Right lobe of liver (tissue), 6 donors: ENCODE results near the gene ARMC9. TPM values are rescaled to one million over a fixed set of nuclear protein-coding genes. Genes with fewer than 3 reads are reported as not detected.
A peak's percentile ranks its signal among the peaks of the same experiment; 100 is the strongest.

Source experiments
- ATAC-seq, 4 donors: fragments of 200-7000 bp; cut with Tn5 transposase; one replicate each; pipeline ENCODE4 v1.9.1; 2020; ENCODE audit warnings: mild to moderate bottlenecking in 4 of 4, moderate library complexity in 4 of 4
- DNase-seq, 3 donors: peaks; one replicate each; pipeline ENCODE4 v3.0.0-alpha.2; 2020
- H3K27ac ChIP-seq, 3 donors: fragments of 200-600 bp; one replicate each; pipeline ENCODE4 v1.8.0; 2022
- H3K27me3 ChIP-seq, 2 donors: fragments of 200-600 bp; one replicate each; pipeline ENCODE4 v1.8.0; 2022
- H3K36me3 ChIP-seq, 4 donors: fragments of 200-600 bp; sonication (generic) in 1 of 4; one replicate each; pipeline versions ENCODE4 v1.5.1 to v1.8.0; 2017 to 2022; ENCODE audit warnings: control low read depth in 1 of 4
- H3K4me1 ChIP-seq, 4 donors: fragments of 200-600 bp; sonication (generic) in 1 of 4; one replicate each; pipeline versions ENCODE4 v1.5.1 to v1.8.0; 2017 to 2022; ENCODE audit warnings: control low read depth in 1 of 4
- H3K4me3 ChIP-seq, 3 donors: fragments of 200-600 bp; one replicate each; pipeline ENCODE4 v1.8.0; 2022
- H3K9me3 ChIP-seq, 4 donors: fragments of 200-600 bp; sonication (generic) in 1 of 4; one replicate each; pipeline versions ENCODE4 v1.5.1 to v1.8.0; 2017 to 2022; ENCODE audit warnings: control low read depth in 1 of 4
- CTCF ChIP-seq, 4 donors: fragments of 200-600 bp in 3 of 4; fragments of 450-650 bp in 1 of 4; IDR thresholded peaks; one replicate each; pipeline versions ENCODE4 v1.5.1 to v1.8.0; 2016 to 2022; ENCODE audit warnings: antibody characterized with exemption in 4 of 4, mild to moderate bottlenecking in 2 of 4
- POLR2A ChIP-seq: fragments of 450-650 bp; IDR thresholded peaks from one replicate; pipeline ENCODE4 v1.6.1; 2017; ENCODE audit warnings: antibody characterized with exemption, mild to moderate bottlenecking
- WGBS: methylation state at CpG from one replicate; pipeline ENCODE4 v1.1.6; 2018; ENCODE audit warnings: low coverage, low lambda C conversion rate; ENCODE audit not compliant: insufficient coverage; ENCODE audit errors: missing lambda C conversion rate; 5-methylcytosine and 5-hydroxymethylcytosine counted together
- intact Hi-C, 2 donors: fragments of 100-400 bp; cut with DNase I; formaldehyde crosslinking; loops; one replicate each; pipeline versions ENCODE4 v1.11.2 to v1.14.1; 2022
- total RNA-seq, 6 experiments: library from RNA; depleted of rRNA in 2 of 6; stranded (reverse); fragments of >200 nt in 2 of 6; fragmentation: NEBNext Ultra II Directional in 3 of 6; extraction: Animal tissue kit (Norgen Biotek cat#: 25700) in 3 of 6; gene quantifications; one replicate each; pipeline versions ENCODE4 v1.1.0 to v1.2.4, GENCODE V29; 2016 to 2023
- donor health status: DM: no; HTN: yes; CAD: no.
- donor health status: DM: no; HTN: no; CAD: no.
- donor health status: DM: no; HTN: no; CAD: no.
- donor health status: DM: no; HTN: yes; CAD: no.
- donor health status: DM: no; HTN: yes; CAD: no.

Gene ARMC9
- total RNA-seq, 6 experiments from 2014 or later: 1.5 to 7.7 (median 2.4) TPM

- DNase-seq (no peak), ATAC-seq (no peak)
- no peak for TF ChIP-seq CTCF (IDR thresholded peaks at IDR 0.05)
- Histone ChIP-seq H3K4me1 (peaks cover 0 to 14% (median 0%) of the 10 kb centered on the region in 4 donors), H3K27ac (no peak overlapping the region), H3K4me3 (no peak overlapping the region), H3K27me3 (no peaks in the 10 kb centered on the region), H3K9me3 (no peaks in the 10 kb centered on the region), H3K36me3 (no peaks in the 10 kb centered on the region)
- WGBS: 52% methylated on average over 2 of the region's 5 CpGs
- intact Hi-C loops: loop anchor here in 1 of 2 donors (10.0 kb wide), 1 partner anchor 115 kb away; no protein-coding TSS in a partner anchor
Observed at GRCh38 chr2:231409776-231410175, 211.3 kb downstream of the ARMC9 start.

- no peaks in the 10 kb centered on the region for H3K9me3 ChIP-seq
- peak in 2 of 4 donors; percentile 12 to 27 for TF ChIP-seq CTCF (IDR thresholded peaks at IDR 0.05)
- TF ChIP-seq POLR2A: no peak
- intact Hi-C loops: no loop called here
- no peak for DNase-seq
- no peaks in the 10 kb centered on the region for H3K36me3 ChIP-seq
- ATAC-seq: no peak
- no peak overlapping the region for H3K4me3 ChIP-seq
- peaks cover 0 to 14% (median 0%) of the 10 kb centered on the region in 4 donors for H3K4me1 ChIP-seq
- 53% methylated on average over 3 of the region's 6 CpGs for WGBS
- H3K27ac ChIP-seq: no peak overlapping the region
- no peaks in the 10 kb centered on the region for H3K27me3 ChIP-seq
Observed at GRCh38 chr2:231410293-231411004, 212.0 kb downstream of the ARMC9 start.

GRCh38 chr2:231411237-231411636 lies 212.8 kb downstream of the ARMC9 start:
- H3K9me3 ChIP-seq: no peaks in the 10 kb centered on the region
- H3K4me3 ChIP-seq: no peak overlapping the region
- DNase-seq (no peak), ATAC-seq (no peak)
- no peak overlapping the region for H3K27ac ChIP-seq
- WGBS: 73% methylated on average over 3 of the region's 3 CpGs
- no peaks in the 10 kb centered on the region for H3K27me3 ChIP-seq
- TF ChIP-seq POLR2A: no peak
- no peak for TF ChIP-seq CTCF (IDR thresholded peaks at IDR 0.05)
- peaks cover 0 to 14% (median 0%) of the 10 kb centered on the region in 4 donors for H3K4me1 ChIP-seq
- intact Hi-C loops: no loop called here
- H3K36me3 ChIP-seq: no peaks in the 10 kb centered on the region

- ATAC-seq: peak; percentile 86 to 96 (median 90)
- H3K27me3 ChIP-seq: no peaks in the 10 kb centered on the region
- intact Hi-C loops: no loop called here
- no peaks in the 10 kb centered on the region for H3K9me3 ChIP-seq
- peaks cover 0 to 14% (median 0%) of the 10 kb centered on the region in 4 donors for H3K4me1 ChIP-seq
- H3K36me3 ChIP-seq: no peaks in the 10 kb centered on the region
- H3K4me3 ChIP-seq: peak overlapping the region; percentile 28 to 64 (median 41)
- no peak overlapping the region for H3K27ac ChIP-seq
- 12% methylated on average over 14 of the region's 67 CpGs for WGBS
- peak; percentile 73 to 88 (median 83) for DNase-seq
- TF ChIP-seq POLR2A: no peak
- peak; percentile 54 to 87 (median 72) for TF ChIP-seq CTCF (IDR thresholded peaks at IDR 0.05)
Observed at GRCh38 chr2:231411831-231412617, 213.6 kb downstream of the ARMC9 start.
